ENCODE results near the gene LTBP3. TPM values are rescaled to one million over a fixed set of nuclear protein-coding genes. Genes with fewer than 3 reads are reported as not detected.

LTBP3 gene
- total and polyA plus RNA-seq, 9 of the 15 experiments (the other 6 are each of a cell fraction or from before 2014, with no cell fraction given), result 0.06 to 20.5 (median 4.8) TPM

DNA sequence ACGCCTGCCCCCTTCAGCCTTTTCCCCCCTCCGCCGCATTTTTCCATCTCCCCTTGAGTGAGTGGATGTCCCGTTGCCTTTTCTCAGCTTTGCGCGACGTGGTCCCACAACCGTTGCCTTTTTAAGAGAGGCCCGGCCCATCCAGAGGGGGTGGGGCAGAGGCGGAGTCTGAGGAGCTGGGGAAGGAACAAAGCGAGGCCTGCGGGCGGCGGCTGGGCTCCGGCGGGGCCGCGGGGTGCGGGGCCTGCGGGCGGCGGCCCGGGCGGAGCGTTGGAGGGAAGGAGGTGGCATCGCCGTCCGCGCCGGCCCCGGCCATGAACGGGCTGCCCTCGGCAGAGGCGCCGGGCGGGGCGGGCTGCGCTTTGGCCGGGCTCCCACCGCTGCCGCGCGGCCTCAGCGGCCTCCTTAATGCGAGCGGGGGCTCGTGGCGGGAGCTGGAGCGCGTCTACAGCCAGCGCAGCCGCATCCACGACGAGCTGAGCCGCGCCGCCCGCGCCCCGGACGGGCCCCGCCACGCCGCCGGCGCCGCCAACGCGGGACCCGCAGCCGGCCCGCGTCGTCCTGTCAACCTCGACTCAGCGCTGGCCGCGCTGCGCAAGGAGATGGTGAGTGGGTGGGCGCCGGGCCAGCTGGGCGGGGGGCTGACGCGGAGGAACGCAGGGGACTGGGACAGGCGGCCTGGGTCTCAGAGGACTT lies 14.3 kb upstream of the LTBP3 start, which contains the start of gene FAM89B (continued):
- TF ChIP-seq, protein P1, sequence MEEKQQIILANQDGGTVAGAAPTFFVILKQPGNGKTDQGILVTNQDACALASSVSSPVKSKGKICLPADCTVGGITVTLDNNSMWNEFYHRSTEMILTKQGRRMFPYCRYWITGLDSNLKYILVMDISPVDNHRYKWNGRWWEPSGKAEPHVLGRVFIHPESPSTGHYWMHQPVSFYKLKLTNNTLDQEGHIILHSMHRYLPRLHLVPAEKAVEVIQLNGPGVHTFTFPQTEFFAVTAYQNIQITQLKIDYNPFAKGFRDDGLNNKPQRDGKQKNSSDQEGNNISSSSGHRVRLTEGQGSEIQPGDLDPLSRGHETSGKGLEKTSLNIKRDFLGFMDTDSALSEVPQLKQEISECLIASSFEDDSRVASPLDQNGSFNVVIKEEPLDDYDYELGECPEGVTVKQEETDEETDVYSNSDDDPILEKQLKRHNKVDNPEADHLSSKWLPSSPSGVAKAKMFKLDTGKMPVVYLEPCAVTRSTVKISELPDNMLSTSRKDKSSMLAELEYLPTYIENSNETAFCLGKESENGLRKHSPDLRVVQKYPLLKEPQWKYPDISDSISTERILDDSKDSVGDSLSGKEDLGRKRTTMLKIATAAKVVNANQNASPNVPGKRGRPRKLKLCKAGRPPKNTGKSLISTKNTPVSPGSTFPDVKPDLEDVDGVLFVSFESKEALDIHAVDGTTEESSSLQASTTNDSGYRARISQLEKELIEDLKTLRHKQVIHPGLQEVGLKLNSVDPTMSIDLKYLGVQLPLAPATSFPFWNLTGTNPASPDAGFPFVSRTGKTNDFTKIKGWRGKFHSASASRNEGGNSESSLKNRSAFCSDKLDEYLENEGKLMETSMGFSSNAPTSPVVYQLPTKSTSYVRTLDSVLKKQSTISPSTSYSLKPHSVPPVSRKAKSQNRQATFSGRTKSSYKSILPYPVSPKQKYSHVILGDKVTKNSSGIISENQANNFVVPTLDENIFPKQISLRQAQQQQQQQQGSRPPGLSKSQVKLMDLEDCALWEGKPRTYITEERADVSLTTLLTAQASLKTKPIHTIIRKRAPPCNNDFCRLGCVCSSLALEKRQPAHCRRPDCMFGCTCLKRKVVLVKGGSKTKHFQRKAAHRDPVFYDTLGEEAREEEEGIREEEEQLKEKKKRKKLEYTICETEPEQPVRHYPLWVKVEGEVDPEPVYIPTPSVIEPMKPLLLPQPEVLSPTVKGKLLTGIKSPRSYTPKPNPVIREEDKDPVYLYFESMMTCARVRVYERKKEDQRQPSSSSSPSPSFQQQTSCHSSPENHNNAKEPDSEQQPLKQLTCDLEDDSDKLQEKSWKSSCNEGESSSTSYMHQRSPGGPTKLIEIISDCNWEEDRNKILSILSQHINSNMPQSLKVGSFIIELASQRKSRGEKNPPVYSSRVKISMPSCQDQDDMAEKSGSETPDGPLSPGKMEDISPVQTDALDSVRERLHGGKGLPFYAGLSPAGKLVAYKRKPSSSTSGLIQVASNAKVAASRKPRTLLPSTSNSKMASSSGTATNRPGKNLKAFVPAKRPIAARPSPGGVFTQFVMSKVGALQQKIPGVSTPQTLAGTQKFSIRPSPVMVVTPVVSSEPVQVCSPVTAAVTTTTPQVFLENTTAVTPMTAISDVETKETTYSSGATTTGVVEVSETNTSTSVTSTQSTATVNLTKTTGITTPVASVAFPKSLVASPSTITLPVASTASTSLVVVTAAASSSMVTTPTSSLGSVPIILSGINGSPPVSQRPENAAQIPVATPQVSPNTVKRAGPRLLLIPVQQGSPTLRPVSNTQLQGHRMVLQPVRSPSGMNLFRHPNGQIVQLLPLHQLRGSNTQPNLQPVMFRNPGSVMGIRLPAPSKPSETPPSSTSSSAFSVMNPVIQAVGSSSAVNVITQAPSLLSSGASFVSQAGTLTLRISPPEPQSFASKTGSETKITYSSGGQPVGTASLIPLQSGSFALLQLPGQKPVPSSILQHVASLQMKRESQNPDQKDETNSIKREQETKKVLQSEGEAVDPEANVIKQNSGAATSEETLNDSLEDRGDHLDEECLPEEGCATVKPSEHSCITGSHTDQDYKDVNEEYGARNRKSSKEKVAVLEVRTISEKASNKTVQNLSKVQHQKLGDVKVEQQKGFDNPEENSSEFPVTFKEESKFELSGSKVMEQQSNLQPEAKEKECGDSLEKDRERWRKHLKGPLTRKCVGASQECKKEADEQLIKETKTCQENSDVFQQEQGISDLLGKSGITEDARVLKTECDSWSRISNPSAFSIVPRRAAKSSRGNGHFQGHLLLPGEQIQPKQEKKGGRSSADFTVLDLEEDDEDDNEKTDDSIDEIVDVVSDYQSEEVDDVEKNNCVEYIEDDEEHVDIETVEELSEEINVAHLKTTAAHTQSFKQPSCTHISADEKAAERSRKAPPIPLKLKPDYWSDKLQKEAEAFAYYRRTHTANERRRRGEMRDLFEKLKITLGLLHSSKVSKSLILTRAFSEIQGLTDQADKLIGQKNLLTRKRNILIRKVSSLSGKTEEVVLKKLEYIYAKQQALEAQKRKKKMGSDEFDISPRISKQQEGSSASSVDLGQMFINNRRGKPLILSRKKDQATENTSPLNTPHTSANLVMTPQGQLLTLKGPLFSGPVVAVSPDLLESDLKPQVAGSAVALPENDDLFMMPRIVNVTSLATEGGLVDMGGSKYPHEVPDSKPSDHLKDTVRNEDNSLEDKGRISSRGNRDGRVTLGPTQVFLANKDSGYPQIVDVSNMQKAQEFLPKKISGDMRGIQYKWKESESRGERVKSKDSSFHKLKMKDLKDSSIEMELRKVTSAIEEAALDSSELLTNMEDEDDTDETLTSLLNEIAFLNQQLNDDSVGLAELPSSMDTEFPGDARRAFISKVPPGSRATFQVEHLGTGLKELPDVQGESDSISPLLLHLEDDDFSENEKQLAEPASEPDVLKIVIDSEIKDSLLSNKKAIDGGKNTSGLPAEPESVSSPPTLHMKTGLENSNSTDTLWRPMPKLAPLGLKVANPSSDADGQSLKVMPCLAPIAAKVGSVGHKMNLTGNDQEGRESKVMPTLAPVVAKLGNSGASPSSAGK (IDR thresholded peaks at IDR 0.05), result no peak
- TF ChIP-seq CHD2 (IDR thresholded peaks at IDR 0.05; ENCODE audit: low read depth, low read length), result 0 out of 2 replicates have a peak, but pooled peaks have one; percentile 32
- TF ChIP-seq, protein P2, sequence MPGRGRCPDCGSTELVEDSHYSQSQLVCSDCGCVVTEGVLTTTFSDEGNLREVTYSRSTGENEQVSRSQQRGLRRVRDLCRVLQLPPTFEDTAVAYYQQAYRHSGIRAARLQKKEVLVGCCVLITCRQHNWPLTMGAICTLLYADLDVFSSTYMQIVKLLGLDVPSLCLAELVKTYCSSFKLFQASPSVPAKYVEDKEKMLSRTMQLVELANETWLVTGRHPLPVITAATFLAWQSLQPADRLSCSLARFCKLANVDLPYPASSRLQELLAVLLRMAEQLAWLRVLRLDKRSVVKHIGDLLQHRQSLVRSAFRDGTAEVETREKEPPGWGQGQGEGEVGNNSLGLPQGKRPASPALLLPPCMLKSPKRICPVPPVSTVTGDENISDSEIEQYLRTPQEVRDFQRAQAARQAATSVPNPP (IDR thresholded peaks at IDR 0.05; ENCODE audit: borderline replicate concordance, insufficient read depth, insufficient read length), result no peak
- TF ChIP-seq, protein P3, sequence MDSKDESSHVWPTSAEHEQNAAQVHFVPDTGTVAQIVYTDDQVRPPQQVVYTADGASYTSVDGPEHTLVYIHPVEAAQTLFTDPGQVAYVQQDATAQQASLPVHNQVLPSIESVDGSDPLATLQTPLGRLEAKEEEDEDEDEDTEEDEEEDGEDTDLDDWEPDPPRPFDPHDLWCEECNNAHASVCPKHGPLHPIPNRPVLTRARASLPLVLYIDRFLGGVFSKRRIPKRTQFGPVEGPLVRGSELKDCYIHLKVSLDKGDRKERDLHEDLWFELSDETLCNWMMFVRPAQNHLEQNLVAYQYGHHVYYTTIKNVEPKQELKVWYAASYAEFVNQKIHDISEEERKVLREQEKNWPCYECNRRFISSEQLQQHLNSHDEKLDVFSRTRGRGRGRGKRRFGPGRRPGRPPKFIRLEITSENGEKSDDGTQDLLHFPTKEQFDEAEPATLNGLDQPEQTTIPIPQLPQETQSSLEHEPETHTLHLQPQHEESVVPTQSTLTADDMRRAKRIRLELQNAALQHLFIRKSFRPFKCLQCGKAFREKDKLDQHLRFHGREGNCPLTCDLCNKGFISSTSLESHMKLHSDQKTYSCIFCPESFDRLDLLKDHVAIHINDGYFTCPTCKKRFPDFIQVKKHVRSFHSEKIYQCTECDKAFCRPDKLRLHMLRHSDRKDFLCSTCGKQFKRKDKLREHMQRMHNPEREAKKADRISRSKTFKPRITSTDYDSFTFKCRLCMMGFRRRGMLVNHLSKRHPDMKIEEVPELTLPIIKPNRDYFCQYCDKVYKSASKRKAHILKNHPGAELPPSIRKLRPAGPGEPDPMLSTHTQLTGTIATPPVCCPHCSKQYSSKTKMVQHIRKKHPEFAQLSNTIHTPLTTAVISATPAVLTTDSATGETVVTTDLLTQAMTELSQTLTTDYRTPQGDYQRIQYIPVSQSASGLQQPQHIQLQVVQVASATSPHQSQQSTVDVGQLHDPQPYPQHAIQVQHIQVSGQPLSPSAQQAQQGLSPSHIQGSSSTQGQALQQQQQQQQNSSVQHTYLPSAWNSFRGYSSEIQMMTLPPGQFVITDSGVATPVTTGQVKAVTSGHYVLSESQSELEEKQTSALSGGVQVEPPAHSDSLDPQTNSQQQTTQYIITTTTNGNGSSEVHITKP (IDR thresholded peaks at IDR 0.05; ENCODE audit: partially characterized antibody), result no peak
- no peak for TF ChIP-seq SOX6 (IDR thresholded peaks at IDR 0.05)
- TF ChIP-seq, protein P4, sequence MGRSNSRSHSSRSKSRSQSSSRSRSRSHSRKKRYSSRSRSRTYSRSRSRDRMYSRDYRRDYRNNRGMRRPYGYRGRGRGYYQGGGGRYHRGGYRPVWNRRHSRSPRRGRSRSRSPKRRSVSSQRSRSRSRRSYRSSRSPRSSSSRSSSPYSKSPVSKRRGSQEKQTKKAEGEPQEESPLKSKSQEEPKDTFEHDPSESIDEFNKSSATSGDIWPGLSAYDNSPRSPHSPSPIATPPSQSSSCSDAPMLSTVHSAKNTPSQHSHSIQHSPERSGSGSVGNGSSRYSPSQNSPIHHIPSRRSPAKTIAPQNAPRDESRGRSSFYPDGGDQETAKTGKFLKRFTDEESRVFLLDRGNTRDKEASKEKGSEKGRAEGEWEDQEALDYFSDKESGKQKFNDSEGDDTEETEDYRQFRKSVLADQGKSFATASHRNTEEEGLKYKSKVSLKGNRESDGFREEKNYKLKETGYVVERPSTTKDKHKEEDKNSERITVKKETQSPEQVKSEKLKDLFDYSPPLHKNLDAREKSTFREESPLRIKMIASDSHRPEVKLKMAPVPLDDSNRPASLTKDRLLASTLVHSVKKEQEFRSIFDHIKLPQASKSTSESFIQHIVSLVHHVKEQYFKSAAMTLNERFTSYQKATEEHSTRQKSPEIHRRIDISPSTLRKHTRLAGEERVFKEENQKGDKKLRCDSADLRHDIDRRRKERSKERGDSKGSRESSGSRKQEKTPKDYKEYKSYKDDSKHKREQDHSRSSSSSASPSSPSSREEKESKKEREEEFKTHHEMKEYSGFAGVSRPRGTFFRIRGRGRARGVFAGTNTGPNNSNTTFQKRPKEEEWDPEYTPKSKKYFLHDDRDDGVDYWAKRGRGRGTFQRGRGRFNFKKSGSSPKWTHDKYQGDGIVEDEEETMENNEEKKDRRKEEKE (IDR thresholded peaks at IDR 0.05; ENCODE audit: borderline replicate concordance in 1 of 2, control insufficient read depth in 1 of 2, low read depth in 2 of 2, low read length in 1 of 2), result no peak
